HepG2 (cell line): ENCODE data around the gene FOXN3. TPM values are rescaled to one million over a fixed set of nuclear protein-coding genes. Genes with fewer than 3 reads are reported as not detected.

Experiments used
- CEBPG ChIP-seq: IDR thresholded peaks from 2 replicates; pipeline ENCODE4 v1.6.1; 2016
- ELK4 ChIP-seq: sonication (generic); formaldehyde crosslinking; IDR thresholded peaks from 2 replicates; pipeline ENCODE4 v1.9.0; 2021; ENCODE audit warnings: missing genetic modification reagents, borderline replicate concordance
- KDM3A ChIP-seq: IDR thresholded peaks from 2 replicates; pipeline ENCODE4 v1.6.1; 2018; ENCODE audit warnings: low read depth, missing compliant biosample characterization
- MLLT10 ChIP-seq: sonication (generic); formaldehyde crosslinking; IDR thresholded peaks from 2 replicates; pipeline ENCODE4 v1.4.0; 2020; ENCODE audit warnings: missing genetic modification reagents
- POGK ChIP-seq: sonication (generic); formaldehyde crosslinking; conservative IDR thresholded peaks from 2 replicates; pipeline ENCODE4 v1.8.0; 2022; ENCODE audit warnings: mild to moderate bottlenecking, moderate library complexity, missing genetic modification reagents
- PRDM10 ChIP-seq: sonication (generic); formaldehyde crosslinking; IDR thresholded peaks from 2 replicates; pipeline ENCODE4 v1.4.0; 2020; ENCODE audit warnings: low read depth, missing genetic modification reagents
- RELA ChIP-seq: sonication (generic); formaldehyde crosslinking; IDR thresholded peaks from 2 replicates; pipeline ENCODE4 v1.4.0; 2020; ENCODE audit warnings: missing genetic modification reagents
- REXO4 ChIP-seq: sonication (generic); formaldehyde crosslinking; IDR thresholded peaks from 2 replicates; pipeline ENCODE4 v1.8.0; 2022; ENCODE audit warnings: missing genetic modification reagents, mild to moderate bottlenecking, borderline replicate concordance
- RFXAP ChIP-seq: sonication (generic); formaldehyde crosslinking; IDR thresholded peaks from 2 replicates; pipeline ENCODE4 v1.4.0; 2020; ENCODE audit warnings: missing genetic modification reagents, borderline replicate concordance
- ZNF10 ChIP-seq: sonication (generic); formaldehyde crosslinking; IDR thresholded peaks from 2 replicates; pipeline ENCODE4 v1.4.0; 2020; ENCODE audit warnings: mild to moderate bottlenecking, low read depth, missing genetic modification reagents, borderline replicate concordance
- ZNF143 ChIP-seq: sonication (generic); formaldehyde crosslinking; IDR thresholded peaks from 2 replicates; pipeline ENCODE4 v1.4.0; 2020; ENCODE audit warnings: missing genetic modification reagents
- ZNF230 ChIP-seq: sonication (generic); formaldehyde crosslinking; IDR thresholded peaks from 2 replicates; pipeline ENCODE4 v1.4.0; 2020; ENCODE audit warnings: mild to moderate bottlenecking, missing genetic modification reagents
- ZNF256 ChIP-seq: sonication (generic); formaldehyde crosslinking; conservative IDR thresholded peaks from 2 replicates; pipeline ENCODE4 v1.4.0; 2020; ENCODE audit warnings: missing genetic modification reagents
- ZNF326 ChIP-seq: sonication (generic); formaldehyde crosslinking; IDR thresholded peaks from 2 replicates; pipeline ENCODE4 v1.4.0; 2020; ENCODE audit warnings: missing genetic modification reagents, borderline replicate concordance
- ZNF513 ChIP-seq: sonication (generic); formaldehyde crosslinking; conservative IDR thresholded peaks from 2 replicates; pipeline ENCODE4 v1.5.0; 2020; ENCODE audit warnings: missing genetic modification reagents
- ZNF550 ChIP-seq: sonication (generic); formaldehyde crosslinking; IDR thresholded peaks from 2 replicates; pipeline ENCODE4 v1.4.0; 2020; ENCODE audit warnings: mild to moderate bottlenecking, missing genetic modification reagents, borderline replicate concordance
- ZNF770 ChIP-seq: sonication (generic); formaldehyde crosslinking; IDR thresholded peaks from 2 replicates; pipeline ENCODE4 v1.5.0; 2020; ENCODE audit warnings: mild to moderate bottlenecking, missing genetic modification reagents
- polyA plus RNA-seq, 8 experiments: library from polyadenylated mRNA; depleted of rRNA in 3 of 8; stranded (reverse) in 7 of 8; unstranded in 1 of 8; fragments of >200 nt; fragmentation: Illumina TruSeq in 4 of 8; extraction: Trizol in 4 of 8; gene quantifications; 2 replicates each; pipeline versions ENCODE4 v1.2.1 to v1.2.3, GENCODE V29; 2011 to 2016; ENCODE audit warnings: low read depth in 4 of 8, missing spikeins in 1 of 8, mixed read lengths in 1 of 8; ENCODE audit not compliant: insufficient read depth in 1 of 8
- total RNA-seq, 5 experiments: library from RNA; depleted of rRNA; stranded (reverse); fragments of >200 nt; fragmentation: Illumina TruSeq; extraction: Trizol; gene quantifications; 2 replicates each; pipeline ENCODE4 v1.2.3, GENCODE V29; 2016; ENCODE audit warnings: low read depth in 1 of 5
- TF ChIP-seq, protein P1 (sequence below): sonication (generic); IDR thresholded peaks from 2 replicates; pipeline ENCODE4 v1.6.1; 2016; ENCODE audit warnings: low read depth, borderline replicate concordance

The FOXN3 gene
- total and polyA plus RNA-seq, 2 of the 13 experiments (the other 11 are each of a cell fraction or from before 2014, with no cell fraction given), result 32.4 to 70.2 TPM

DNA sequence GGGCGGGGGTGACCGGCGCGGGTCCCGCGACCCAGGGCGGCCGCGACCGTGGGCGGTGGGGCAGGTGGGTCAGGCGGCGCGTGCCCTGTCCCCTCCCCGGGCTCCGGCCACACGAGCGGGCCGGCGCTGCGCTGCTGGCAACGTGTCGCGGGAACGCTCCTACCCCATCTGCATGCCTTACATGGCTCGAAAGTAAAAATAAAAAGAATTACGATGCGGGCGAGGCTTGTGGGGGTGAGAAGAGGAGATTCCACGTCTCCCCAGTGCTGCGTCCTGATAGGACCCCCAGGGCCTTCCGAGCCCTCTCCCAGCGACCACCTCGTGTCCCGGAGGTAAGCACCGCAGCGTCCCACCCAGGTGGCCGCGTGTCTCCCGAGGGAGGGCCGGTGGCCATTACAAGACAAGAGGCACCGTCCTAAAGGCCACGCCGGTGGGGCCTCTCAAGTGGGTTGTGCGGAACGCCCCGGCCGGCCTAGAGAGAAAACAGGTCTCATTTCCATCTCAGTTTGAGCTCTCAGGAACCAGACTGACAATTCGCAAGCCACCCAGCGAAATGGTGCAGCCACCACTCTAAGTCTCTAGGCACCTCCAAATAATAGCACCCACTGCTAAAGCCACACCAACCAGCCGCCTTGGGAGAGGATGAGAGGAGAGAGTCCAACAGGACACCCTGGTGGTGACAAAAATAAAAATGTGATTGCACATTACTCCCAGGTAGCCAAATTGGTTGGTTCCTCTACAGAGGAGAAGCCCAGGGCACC, 612 bp upstream of the FOXN3 start (continued):
- TF ChIP-seq ELK4 (CRISPR knock-in tag), result no peak
- TF ChIP-seq REXO4 (CRISPR knock-in tag), result no peak
- TF ChIP-seq, protein P1, sequence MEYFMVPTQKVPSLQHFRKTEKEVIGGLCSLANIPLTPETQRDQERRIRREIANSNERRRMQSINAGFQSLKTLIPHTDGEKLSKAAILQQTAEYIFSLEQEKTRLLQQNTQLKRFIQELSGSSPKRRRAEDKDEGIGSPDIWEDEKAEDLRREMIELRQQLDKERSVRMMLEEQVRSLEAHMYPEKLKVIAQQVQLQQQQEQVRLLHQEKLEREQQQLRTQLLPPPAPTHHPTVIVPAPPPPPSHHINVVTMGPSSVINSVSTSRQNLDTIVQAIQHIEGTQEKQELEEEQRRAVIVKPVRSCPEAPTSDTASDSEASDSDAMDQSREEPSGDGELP, result no peak
- no peak for TF ChIP-seq MLLT10
- TF ChIP-seq ZNF326, result no peak
- TF ChIP-seq POGK (CRISPR knock-in tag), result no peak
- TF ChIP-seq ZNF10 (CRISPR knock-in tag), result no peak
- TF ChIP-seq ZNF256 (CRISPR knock-in tag), result no peak
- TF ChIP-seq PRDM10, result peak; percentile 36; the same call in 1 of the 2 replicates
- TF ChIP-seq RELA (CRISPR knock-in tag), result no peak
- TF ChIP-seq ZNF143 (CRISPR knock-in tag), result no peak
- no peak for TF ChIP-seq ZNF550 (CRISPR knock-in tag)
- no peak for TF ChIP-seq ZNF513 (CRISPR knock-in tag)
- 0 out of 2 replicates have a peak, but pooled peaks have one; percentile 31 for TF ChIP-seq ZNF770 (CRISPR knock-in tag)
- no peak for TF ChIP-seq ZNF230
- TF ChIP-seq CEBPG (CRISPR knock-in tag), result no peak
- no peak for TF ChIP-seq RFXAP
- no peak for TF ChIP-seq KDM3A (CRISPR knock-in tag)
